ENCODE data around the gene ZBED6. TPM values are rescaled to one million over a fixed set of nuclear protein-coding genes. Genes with fewer than 3 reads are reported as not detected.

ZBED6 gene
- polyA plus RNA-seq, 1 donor from 2014 or later, result 5.1 TPM

DNA sequence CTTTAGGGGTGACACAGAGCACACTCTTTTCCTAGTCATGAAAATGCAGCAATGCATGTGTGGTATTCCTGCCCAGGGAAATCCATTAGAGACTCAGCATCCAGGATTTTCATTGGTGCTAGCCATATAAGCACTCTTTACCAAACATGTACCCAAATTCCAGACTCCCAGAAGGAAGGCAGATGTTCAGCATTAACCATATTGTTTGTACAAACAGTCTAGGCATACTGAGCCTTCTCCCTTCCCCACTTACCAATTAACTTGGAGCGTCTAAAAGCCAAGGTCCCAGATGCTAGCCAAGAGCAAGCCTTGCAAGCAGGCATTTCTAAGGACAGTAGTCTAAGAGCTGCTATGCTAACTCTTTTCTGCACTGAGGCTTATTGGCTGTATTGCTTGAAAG, 27.9 kb downstream of the ZBED6 start:
- Histone ChIP-seq H3K9me3 (ENCODE audit: low read length) (no peaks in the 10 kb centered on the region), H3K27ac (ENCODE audit: low read length) (no peak overlapping the region), H3K27me3 (ENCODE audit: insufficient read depth, low read depth, low read length) (no peaks in the 10 kb centered on the region), H3K4me2 (ENCODE audit: low read length) (no peak overlapping the region), H3K36me3 (ENCODE audit: insufficient read depth, low read length) (peaks cover 6% of the 10 kb centered on the region), H3K4me3 (ENCODE audit: low read length) (no peak overlapping the region), H3K79me2 (replicated peaks; ENCODE audit: insufficient read depth, low read length) (no peaks in the 10 kb centered on the region), H4K20me1 (ENCODE audit: insufficient read depth) (no peaks in the 10 kb centered on the region), H2AFZ (ENCODE audit: low read depth, low read length) (no peak overlapping the region), H3F3A (ENCODE audit: insufficient read depth, low read length, poor library complexity, severe bottlenecking) (no peaks in the 10 kb centered on the region), H3K9me2 (ENCODE audit: insufficient read depth, low read length) (no peaks in the 10 kb centered on the region), H3K9ac (ENCODE audit: low read length) (no peak overlapping the region)
- TF ChIP-seq RAD21 (conservative IDR thresholded peaks at IDR 0.05), result no peak
- no peak for TF ChIP-seq EP300 (conservative IDR thresholded peaks at IDR 0.05; ENCODE audit: poor library complexity, severe bottlenecking)
- TF ChIP-seq MXI1 (conservative IDR thresholded peaks at IDR 0.05; ENCODE audit: poor library complexity, severe bottlenecking), result no peak
- no peak for TF ChIP-seq TAF1 (IDR thresholded peaks at IDR 0.05; ENCODE audit: low read depth)
- TF ChIP-seq, protein P1, sequence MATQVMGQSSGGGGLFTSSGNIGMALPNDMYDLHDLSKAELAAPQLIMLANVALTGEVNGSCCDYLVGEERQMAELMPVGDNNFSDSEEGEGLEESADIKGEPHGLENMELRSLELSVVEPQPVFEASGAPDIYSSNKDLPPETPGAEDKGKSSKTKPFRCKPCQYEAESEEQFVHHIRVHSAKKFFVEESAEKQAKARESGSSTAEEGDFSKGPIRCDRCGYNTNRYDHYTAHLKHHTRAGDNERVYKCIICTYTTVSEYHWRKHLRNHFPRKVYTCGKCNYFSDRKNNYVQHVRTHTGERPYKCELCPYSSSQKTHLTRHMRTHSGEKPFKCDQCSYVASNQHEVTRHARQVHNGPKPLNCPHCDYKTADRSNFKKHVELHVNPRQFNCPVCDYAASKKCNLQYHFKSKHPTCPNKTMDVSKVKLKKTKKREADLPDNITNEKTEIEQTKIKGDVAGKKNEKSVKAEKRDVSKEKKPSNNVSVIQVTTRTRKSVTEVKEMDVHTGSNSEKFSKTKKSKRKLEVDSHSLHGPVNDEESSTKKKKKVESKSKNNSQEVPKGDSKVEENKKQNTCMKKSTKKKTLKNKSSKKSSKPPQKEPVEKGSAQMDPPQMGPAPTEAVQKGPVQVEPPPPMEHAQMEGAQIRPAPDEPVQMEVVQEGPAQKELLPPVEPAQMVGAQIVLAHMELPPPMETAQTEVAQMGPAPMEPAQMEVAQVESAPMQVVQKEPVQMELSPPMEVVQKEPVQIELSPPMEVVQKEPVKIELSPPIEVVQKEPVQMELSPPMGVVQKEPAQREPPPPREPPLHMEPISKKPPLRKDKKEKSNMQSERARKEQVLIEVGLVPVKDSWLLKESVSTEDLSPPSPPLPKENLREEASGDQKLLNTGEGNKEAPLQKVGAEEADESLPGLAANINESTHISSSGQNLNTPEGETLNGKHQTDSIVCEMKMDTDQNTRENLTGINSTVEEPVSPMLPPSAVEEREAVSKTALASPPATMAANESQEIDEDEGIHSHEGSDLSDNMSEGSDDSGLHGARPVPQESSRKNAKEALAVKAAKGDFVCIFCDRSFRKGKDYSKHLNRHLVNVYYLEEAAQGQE (IDR thresholded peaks at IDR 0.05; ENCODE audit: borderline replicate concordance), result no peak
- no peak for TF ChIP-seq POLR2AphosphoS5 (IDR thresholded peaks at IDR 0.05)
- no peak for TF ChIP-seq EZH2 (IDR thresholded peaks at IDR 0.05; ENCODE audit: borderline replicate concordance, insufficient read depth, low read length, poor library complexity, severe bottlenecking)
- TF ChIP-seq, protein P2, sequence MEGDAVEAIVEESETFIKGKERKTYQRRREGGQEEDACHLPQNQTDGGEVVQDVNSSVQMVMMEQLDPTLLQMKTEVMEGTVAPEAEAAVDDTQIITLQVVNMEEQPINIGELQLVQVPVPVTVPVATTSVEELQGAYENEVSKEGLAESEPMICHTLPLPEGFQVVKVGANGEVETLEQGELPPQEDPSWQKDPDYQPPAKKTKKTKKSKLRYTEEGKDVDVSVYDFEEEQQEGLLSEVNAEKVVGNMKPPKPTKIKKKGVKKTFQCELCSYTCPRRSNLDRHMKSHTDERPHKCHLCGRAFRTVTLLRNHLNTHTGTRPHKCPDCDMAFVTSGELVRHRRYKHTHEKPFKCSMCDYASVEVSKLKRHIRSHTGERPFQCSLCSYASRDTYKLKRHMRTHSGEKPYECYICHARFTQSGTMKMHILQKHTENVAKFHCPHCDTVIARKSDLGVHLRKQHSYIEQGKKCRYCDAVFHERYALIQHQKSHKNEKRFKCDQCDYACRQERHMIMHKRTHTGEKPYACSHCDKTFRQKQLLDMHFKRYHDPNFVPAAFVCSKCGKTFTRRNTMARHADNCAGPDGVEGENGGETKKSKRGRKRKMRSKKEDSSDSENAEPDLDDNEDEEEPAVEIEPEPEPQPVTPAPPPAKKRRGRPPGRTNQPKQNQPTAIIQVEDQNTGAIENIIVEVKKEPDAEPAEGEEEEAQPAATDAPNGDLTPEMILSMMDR (IDR thresholded peaks at IDR 0.05; ENCODE audit: poor library complexity, severe bottlenecking), result no peak
- no peak for TF ChIP-seq SMC3 (conservative IDR thresholded peaks at IDR 0.05; ENCODE audit: poor library complexity)

DNA sequence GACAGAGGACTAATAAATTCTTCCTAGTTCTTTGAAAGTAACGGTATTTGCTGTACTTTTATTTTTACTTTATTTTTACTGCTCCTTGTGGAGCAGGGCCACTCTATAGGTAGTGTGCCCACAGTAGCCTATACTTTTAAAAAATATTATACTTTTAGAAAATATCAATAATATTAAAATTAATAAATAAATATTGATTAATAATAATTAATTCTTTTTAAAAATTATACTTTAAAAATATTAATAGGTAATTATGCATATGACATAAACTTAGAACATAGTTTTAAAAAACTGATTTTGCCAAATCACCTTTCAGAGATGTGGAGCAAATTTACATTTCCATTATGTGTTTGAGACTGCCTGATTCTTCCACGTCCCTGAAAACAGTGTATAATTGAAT, 30.8 kb downstream of the ZBED6 start:
- no peaks in the 10 kb centered on the region for H3K79me2 ChIP-seq (replicated peaks; ENCODE audit: insufficient read depth, low read length)
- no peaks in the 10 kb centered on the region for H4K20me1 ChIP-seq (ENCODE audit: insufficient read depth)
- H3K36me3 ChIP-seq (ENCODE audit: insufficient read depth, low read length), result peaks cover 14% of the 10 kb centered on the region
- no peaks in the 10 kb centered on the region for H3K9me2 ChIP-seq (ENCODE audit: insufficient read depth, low read length)
- no peaks in the 10 kb centered on the region for H3F3A ChIP-seq (ENCODE audit: insufficient read depth, low read length, poor library complexity, severe bottlenecking)
- no peak overlapping the region for H3K4me2 ChIP-seq (ENCODE audit: low read length)
- H3K9ac ChIP-seq (ENCODE audit: low read length), result no peak overlapping the region
- H3K27ac ChIP-seq (ENCODE audit: low read length), result no peak overlapping the region
- H2AFZ ChIP-seq (ENCODE audit: low read depth, low read length), result no peak overlapping the region
- no peaks in the 10 kb centered on the region for H3K27me3 ChIP-seq (ENCODE audit: insufficient read depth, low read depth, low read length)
- H3K4me3 ChIP-seq (ENCODE audit: low read length), result no peak overlapping the region
- H3K9me3 ChIP-seq (ENCODE audit: low read length), result no peaks in the 10 kb centered on the region
- TF ChIP-seq MXI1 (conservative IDR thresholded peaks at IDR 0.05; ENCODE audit: poor library complexity, severe bottlenecking), result no peak
- no peak for TF ChIP-seq SMC3 (conservative IDR thresholded peaks at IDR 0.05; ENCODE audit: poor library complexity)
- TF ChIP-seq EP300 (conservative IDR thresholded peaks at IDR 0.05; ENCODE audit: poor library complexity, severe bottlenecking), result no peak
- no peak for TF ChIP-seq RAD21 (conservative IDR thresholded peaks at IDR 0.05)
